OCI-LY7 (cell line): ENCODE data around the gene SLC44A2. TPM values are rescaled to one million over a fixed set of nuclear protein-coding genes. Genes with fewer than 3 reads are reported as not detected.

Experiments
- BruUV-seq: library from RNA; stranded (reverse); fragments of 400-500 nt; replicated peaks from 2 replicates; lab custom pipeline; 2021; lab: Mats Ljungman, UMichigan
- CTCF ChIA-PET: fragments of 300-600 bp; sonication (Branson Sonifier 250); formaldehyde crosslinking; loops from one replicate; lab custom pipeline; 2022; ENCODE audit warnings: antibody characterized with exemption; ENCODE audit not compliant: unreplicated experiment; lab: Charles Lee
- POLR2A ChIA-PET: fragments of 300-600 bp; sonication (Branson Sonifier 250); formaldehyde crosslinking; loops from one replicate; lab custom pipeline; 2022; ENCODE audit warnings: antibody characterized with exemption; lab: Charles Lee
- DNase-seq: peaks from one replicate; pipeline ENCODE4 v3.0.0-alpha.2; 2015; ENCODE audit warnings: low spot score
- H2AFZ ChIP-seq: fragments of 200-600 bp; sonication (generic), shearing (Covaris generic); 2 replicates; pipeline ENCODE4 v1.6.1; 2014; ENCODE audit warnings: mild to moderate bottlenecking, antibody characterized with exemption, low read length, moderate library complexity
- H3K27ac ChIP-seq: fragments of 200-600 bp; sonication (generic); 2 replicates; pipeline ENCODE4 v1.5.1; 2014; ENCODE audit warnings: mixed run types, low read depth, mild to moderate bottlenecking, moderate library complexity, low read length, inconsistent platforms; ENCODE audit not compliant: poor library complexity, severe bottlenecking
- H3K36me3 ChIP-seq: fragments of 200-600 bp; sonication (generic); 2 replicates; pipeline ENCODE4 v1.6.1; 2014; ENCODE audit warnings: mild to moderate bottlenecking, antibody characterized with exemption, low read length, moderate library complexity, mixed read lengths; ENCODE audit not compliant: insufficient read depth
- H3K4me1 ChIP-seq: fragments of 200-600 bp; sonication (generic); 2 replicates; pipeline ENCODE4 v1.5.1; 2014; ENCODE audit warnings: mild to moderate bottlenecking, low read length; ENCODE audit not compliant: insufficient read depth, poor library complexity, severe bottlenecking
- H3K4me2 ChIP-seq: fragments of 200-600 bp; sonication (generic); 2 replicates; pipeline ENCODE4 v1.6.1; 2014; ENCODE audit warnings: mild to moderate bottlenecking, low read length
- H3K4me3 ChIP-seq: fragments of 200-600 bp; sonication (generic); 2 replicates; pipeline ENCODE4 v1.5.1; 2014; ENCODE audit warnings: mild to moderate bottlenecking, low read depth, low read length; ENCODE audit not compliant: poor library complexity, severe bottlenecking
- H3K79me2 ChIP-seq: fragments of 200-600 bp; sonication (generic); 2 replicates; pipeline ENCODE4 v1.6.1; 2016; ENCODE audit warnings: low read depth, mild to moderate bottlenecking, low read length, moderate library complexity, mixed read lengths; ENCODE audit not compliant: insufficient read depth
- H3K9me2 ChIP-seq: fragments of 200-600 bp; sonication (generic); 2 replicates; pipeline ENCODE4 v1.6.1; 2016; ENCODE audit warnings: mild to moderate bottlenecking, low read length, mixed read lengths; ENCODE audit not compliant: insufficient read depth
- H3K9me3 ChIP-seq: fragments of 200-600 bp; sonication (generic); 2 replicates; pipeline ENCODE4 v1.6.1; 2014; ENCODE audit warnings: mild to moderate bottlenecking, mixed run types, low read length, mixed read lengths
- H4K20me1 ChIP-seq: fragments of 200-600 bp; sonication (generic); 2 replicates; pipeline ENCODE4 v1.6.1; 2014; ENCODE audit warnings: mild to moderate bottlenecking, antibody characterized with exemption, low read length, moderate library complexity, mixed read lengths; ENCODE audit not compliant: insufficient read depth
- CTCF ChIP-seq: fragments of 200-600 bp; sonication (generic); conservative IDR thresholded peaks from 2 replicates; pipeline ENCODE4 v1.5.1; 2014; ENCODE audit warnings: mild to moderate bottlenecking, antibody characterized with exemption, low read length, moderate library complexity, mixed read lengths
- EZH2phosphoT487 ChIP-seq: fragments of 200-600 bp; sonication (generic); IDR thresholded peaks from 2 replicates; pipeline ENCODE4 v1.6.1; 2018; ENCODE audit warnings: low read depth, borderline replicate concordance, mild to moderate bottlenecking, mixed run types, antibody characterized with exemption, low read length, moderate library complexity, mixed read lengths
- intact Hi-C: fragments of 100-400 bp; cut with micrococcal nuclease; formaldehyde crosslinking; loops from one replicate; pipeline ENCODE4 v1.10.0; 2022; ENCODE audit not compliant: unreplicated experiment
- total RNA-seq, 2 experiments: library from RNA; depleted of rRNA in 1 of 2; stranded (reverse); fragments of >200 nt in 1 of 2; shearing (Covaris generic) in 1 of 2; gene quantifications; 2 replicates each; pipeline ENCODE4 v1.2.3, GENCODE V29; 2014 to 2022

SLC44A2 gene
- total RNA-seq, 2 experiments from 2014 or later, result 115 to 197 TPM

GRCh38 chr19:10648360-10648759, 23.0 kb downstream of the SLC44A2 start:
- Histone ChIP-seq H3K27ac (no peak overlapping the region), H3K9me3 (no peaks in the 10 kb centered on the region), H3K9me2 (no peaks in the 10 kb centered on the region), H3K4me3 (no peak overlapping the region), H3K79me2 (peaks cover 17% of the 10 kb centered on the region), H2AFZ (no peak overlapping the region), H3K4me1 (peaks cover 25% of the 10 kb centered on the region), H3K36me3 (peaks cover 22% of the 10 kb centered on the region), H4K20me1 (no peaks in the 10 kb centered on the region), H3K4me2 (no peak overlapping the region)
- no peak for DNase-seq
- ChIA-PET CTCF (no interaction called here), POLR2A (no interaction called here)
- no peak for TF ChIP-seq EZH2phosphoT487
- no peak for TF ChIP-seq CTCF
- intact Hi-C loops, result no loop called here
- no TSS peak for BruUV-seq

- Histone ChIP-seq H3K27ac (peak overlapping the region; percentile 88), H3K4me3 (peak overlapping the region; percentile 100), H3K4me2 (peak overlapping the region; percentile 83), H3K36me3 (peaks cover 32% of the 10 kb centered on the region), H3K4me1 (peaks cover 21% of the 10 kb centered on the region), H2AFZ (no peak overlapping the region), H3K79me2 (peaks cover 45% of the 10 kb centered on the region), H3K9me3 (no peaks in the 10 kb centered on the region), H4K20me1 (peaks cover 15% of the 10 kb centered on the region), H3K9me2 (no peaks in the 10 kb centered on the region)
- ChIA-PET POLR2A (no interaction called here), CTCF (no interaction called here)
- TF ChIP-seq EZH2phosphoT487, result no peak
- no peak for TF ChIP-seq CTCF
- DNase-seq, result peak; percentile 33
- intact Hi-C loops, result loop anchor here (2.0 to 10.0 kb wide), 4 partner anchors 71 to 543 kb away; partner anchors contain the start of genes CDC37, CDKN2D, KANK2 and KRI1
- BruUV-seq, result no TSS peak
These were observed 26.5 kb downstream of the SLC44A2 start for GRCh38 chr19:10651851-10652250.

GRCh38 chr19:10653482-10653731, 28.1 kb downstream of the SLC44A2 start:
- ChIA-PET POLR2A (interaction anchor here (0.6 kb wide), 1 partner anchor 57 kb away, joined by 3 read pairs; no protein-coding TSS in a partner anchor), CTCF (no interaction called here)
- peaks cover 61% of the 10 kb centered on the region for H3K79me2 ChIP-seq
- peak overlapping the region; percentile 88 for H3K27ac ChIP-seq
- H4K20me1 ChIP-seq, result peaks cover 22% of the 10 kb centered on the region
- H3K4me1 ChIP-seq, result peaks cover 36% of the 10 kb centered on the region
- intact Hi-C loops, result loop anchor here (2.0 to 10.0 kb wide), 4 partner anchors 73 to 541 kb away; partner anchors contain the start of genes CDC37, CDKN2D, KANK2 and KRI1
- peak overlapping the region; percentile 100 for H3K4me3 ChIP-seq
- no peaks in the 10 kb centered on the region for H3K9me2 ChIP-seq
- peak overlapping the region; percentile 83 for H3K4me2 ChIP-seq
- TSS peak; percentile 94 for BruUV-seq
- H3K9me3 ChIP-seq, result no peaks in the 10 kb centered on the region
- H3K36me3 ChIP-seq, result peaks cover 48% of the 10 kb centered on the region
- H2AFZ ChIP-seq, result peak overlapping the region; percentile 29; the same call in 1 of the 2 replicates
- TF ChIP-seq CTCF, result no peak
- DNase-seq, result no peak
